Fibroblast of peridontal ligament (primary cell): Measurements from ENCODE around the gene ODF2L.

Experiments used
- DNase-seq: peaks from one replicate; pipeline ENCODE4 v3.0.0-alpha.2; 2010; ENCODE audit errors: extremely low read depth

The ODF2L gene, protein sequence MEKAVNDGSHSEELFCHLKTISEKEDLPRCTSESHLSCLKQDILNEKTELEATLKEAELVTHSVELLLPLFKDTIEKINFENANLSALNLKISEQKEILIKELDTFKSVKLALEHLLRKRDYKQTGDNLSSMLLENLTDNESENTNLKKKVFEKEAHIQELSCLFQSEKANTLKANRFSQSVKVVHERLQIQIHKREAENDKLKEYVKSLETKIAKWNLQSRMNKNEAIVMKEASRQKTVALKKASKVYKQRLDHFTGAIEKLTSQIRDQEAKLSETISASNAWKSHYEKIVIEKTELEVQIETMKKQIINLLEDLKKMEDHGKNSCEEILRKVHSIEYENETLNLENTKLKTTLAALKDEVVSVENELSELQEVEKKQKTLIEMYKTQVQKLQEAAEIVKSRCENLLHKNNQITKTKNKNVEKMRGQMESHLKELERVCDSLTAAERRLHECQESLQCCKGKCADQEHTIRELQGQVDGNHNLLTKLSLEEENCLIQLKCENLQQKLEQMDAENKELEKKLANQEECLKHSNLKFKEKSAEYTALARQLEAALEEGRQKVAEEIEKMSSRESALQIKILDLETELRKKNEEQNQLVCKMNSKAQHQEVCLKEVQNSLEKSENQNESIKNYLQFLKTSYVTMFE

DNA sequence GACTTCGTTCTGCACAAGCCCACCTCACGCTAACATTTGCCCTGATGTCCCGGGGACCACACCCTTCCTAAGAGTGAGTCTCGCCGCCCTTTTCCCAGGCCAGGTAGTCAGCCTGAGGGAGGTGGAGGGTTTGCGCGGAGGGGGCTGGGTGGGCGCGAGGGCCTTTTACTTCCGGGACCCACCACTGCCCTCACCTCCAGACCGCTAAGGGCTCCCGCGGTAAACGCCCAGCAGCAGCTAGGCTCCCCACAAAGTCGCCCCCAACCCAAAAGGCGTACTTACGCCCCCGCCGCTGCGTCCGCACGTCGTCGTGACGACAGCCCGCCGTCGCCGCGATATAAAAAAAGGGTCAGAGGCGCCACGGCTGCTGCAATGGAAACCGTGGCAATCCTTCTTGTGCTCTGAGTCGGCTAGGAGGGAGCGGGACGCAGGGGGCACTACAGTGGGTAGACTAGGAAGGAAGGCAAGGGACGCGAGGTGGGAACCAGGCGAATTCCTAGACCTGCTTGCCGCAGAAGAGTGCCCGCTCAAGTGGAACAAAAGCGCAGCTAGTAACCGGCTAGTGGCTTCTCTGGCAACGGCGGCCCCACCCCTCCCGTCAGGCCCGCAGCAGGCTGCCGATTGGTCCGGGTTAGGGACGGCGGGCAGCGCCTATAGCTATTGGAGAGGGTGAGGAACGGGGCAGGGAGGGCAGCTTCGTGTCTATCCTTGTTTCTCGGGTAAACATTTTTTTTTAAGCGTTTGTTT lies at the start of gene ODF2L:
Gene ODF2L (minus strand): TSS at position 573 of the 747 bp plus-strand sequence. CDS start 9,296 bp downstream, outside the sequence.
- DNase-seq, result peak; percentile 73

DNA sequence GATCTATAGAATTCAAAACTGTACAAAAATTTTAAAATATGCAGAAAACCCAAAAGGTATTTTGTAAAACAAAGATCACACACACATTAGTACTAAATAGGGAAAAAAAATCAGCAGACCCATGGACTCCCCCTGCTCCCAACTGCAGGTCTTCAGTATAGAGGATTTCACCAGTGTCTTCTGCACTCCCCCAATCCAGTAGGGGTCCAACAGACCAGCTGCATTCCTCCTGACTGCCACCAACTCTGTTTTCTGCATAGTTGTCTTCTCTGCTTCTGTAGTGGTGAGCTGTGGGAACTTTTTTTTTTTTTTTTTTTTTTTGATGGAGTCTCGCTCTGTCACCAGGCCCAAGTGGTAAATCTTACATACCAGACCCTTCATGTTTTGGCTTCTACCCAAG lies 49.8 kb upstream of the ODF2L start:
- DNase-seq, result no peak

DNA sequence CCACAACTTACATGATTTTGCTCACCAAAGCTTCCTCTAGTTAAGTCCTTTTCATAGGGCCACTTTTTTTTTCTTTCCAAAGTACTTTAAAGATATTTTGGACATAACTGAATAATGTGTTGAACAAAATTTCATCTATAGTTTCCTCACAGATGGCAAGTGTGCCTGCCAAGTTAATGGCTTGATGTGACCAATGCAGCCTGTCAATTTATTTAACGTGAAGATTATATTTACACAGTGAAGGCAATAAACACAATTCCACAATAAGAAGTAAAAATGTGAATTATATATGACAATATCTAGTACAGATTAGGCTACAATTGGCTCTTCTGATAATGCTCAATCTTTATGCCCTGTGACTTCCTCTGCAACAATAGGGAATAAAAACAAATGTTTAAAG lies 45.9 kb upstream of the ODF2L start:
- no peak for DNase-seq

DNA sequence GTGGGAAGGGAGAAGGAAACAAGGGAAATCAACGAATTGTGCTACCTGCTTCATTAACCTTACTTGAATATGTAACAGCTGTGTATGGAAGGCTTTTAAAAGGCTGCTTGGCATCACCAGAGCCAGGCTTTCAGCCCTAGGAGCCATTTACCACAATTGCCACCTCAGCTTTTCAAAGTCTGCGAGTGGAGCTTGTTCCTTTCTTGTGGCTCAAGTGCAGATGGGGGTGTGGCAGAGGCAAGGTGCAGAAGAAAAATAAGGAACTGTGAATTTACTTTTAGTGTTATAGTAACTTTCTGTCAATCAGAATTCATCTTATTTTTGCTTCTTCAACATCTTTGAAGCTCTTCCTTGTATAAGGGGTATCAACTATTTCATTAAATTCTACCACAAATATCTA lies 45.5 kb upstream of the ODF2L start:
- DNase-seq, result no peak

DNA sequence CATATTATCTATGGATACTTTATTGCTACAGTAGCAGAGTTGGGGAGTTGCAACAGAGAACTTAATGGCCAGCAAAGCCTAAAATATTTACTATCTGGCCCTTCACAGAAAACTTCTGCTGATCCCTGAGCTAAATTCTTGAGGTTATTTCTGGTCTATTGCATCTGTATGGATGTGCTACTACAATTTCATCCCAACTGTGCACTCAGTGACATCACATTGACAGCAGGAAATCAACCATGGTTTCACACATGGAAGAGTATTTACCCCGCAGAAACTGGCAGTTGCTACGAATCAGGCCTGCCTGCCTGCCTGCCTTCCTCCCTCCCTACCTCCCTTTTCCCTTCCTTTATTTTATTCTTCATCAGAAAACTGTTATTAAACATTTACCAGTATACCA lies 39.9 kb upstream of the ODF2L start:
- DNase-seq, result peak; percentile 62

GRCh38 chr1:86435327-86435726 lies 39.2 kb upstream of the ODF2L start:
- DNase-seq, result no peak

GRCh38 chr1:86434059-86434458 lies 37.9 kb upstream of the ODF2L start:
- DNase-seq, result no peak

- no peak for DNase-seq
Measured at GRCh38 chr1:86430376-86430775, 34.3 kb upstream of the ODF2L start.

- DNase-seq, result peak; percentile 98
Measured at GRCh38 chr1:86429835-86430234, 33.7 kb upstream of the ODF2L start.

DNA sequence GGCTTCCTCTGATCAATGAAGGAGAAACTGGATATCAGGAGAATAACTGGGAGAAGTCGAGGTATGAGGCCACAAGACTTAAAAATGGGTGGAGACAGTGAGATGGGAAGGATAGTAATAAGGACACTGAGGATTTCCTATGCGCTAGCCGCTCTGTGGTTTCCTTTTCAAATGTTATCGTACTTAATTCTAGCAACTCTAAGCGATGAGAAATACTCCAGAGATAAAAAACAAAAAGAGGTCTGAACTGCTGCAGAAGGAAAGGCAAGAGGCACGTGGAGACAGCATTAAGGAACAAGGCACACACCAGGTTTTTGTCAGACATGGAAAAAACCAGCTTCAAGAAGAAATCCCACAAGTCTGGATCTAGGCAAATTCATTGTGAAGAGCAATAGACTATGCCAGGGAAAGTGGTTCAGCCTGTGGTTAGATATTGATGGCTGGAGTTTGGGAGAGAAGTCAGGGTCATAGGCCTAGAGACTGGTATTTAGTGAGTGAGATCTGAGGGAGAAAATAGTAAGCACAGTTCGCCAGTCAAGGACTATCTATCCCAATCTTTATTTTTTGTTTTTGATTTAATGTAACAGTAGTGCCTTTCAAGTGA lies 33.1 kb upstream of the ODF2L start:
- peak; percentile 69 for DNase-seq

DNA sequence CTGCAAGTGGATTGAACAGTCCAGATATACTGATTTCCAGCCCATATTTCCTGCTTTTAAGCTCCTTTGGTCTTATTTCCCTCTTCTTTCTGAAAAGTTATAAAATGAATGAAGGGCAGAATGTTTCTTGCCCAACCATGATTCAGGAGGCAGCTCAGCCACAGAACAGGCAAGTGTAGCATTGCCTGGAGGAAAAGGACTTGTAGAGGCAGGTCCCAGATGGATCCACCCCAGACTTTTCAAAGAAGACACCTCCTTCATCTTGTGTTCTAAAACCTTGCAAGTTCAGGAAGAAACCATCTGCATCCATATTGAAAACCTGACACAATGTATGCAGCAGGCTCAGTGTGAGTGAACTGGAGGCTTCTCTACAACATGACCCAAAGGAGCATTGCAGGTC lies 27.8 kb upstream of the ODF2L start, which contains the start of gene CLCA2:
Gene CLCA2 (plus strand): TSS at position 299 of the 400 bp plus-strand sequence. CDS start 77 bp downstream, at position 376.
- no peak for DNase-seq

GRCh38 chr1:86423473-86423872 lies 27.4 kb upstream of the ODF2L start:
- DNase-seq, result peak; percentile 41

GRCh38 chr1:86421601-86422280 lies 25.6 kb upstream of the ODF2L start:
- peak; percentile 32 for DNase-seq

DNA sequence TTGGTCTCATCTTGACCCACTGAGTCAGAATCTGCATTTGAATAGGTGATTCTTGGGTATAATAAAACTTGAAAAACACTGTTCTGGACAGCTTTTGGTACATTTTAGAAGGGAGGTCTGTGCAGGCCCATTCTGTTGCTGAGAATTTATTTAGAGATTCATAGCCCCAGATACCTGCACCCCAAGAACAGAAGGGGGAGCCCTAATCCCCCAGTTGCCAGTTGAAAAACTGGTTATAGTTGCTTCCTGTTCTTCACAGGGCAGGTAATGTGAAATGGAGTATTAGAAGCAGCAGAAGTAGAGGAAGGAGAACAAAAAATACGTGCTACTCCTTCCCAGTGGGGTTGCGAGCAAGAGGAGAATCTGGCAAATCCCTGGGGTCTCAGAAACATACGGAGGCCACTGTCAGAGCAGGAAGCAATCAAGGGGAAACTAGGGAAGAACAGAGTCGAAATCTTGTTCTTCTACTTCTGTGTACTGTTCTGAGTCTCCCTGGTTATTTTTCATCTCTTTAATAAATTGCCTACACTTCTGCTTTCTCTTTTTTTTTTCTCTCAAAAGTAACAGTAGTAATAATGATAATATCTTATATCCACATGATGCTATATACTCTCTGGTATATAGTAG lies 23.3 kb upstream of the ODF2L start:
- DNase-seq, result peak; percentile 65

GRCh38 chr1:86416343-86416742 lies 20.2 kb upstream of the ODF2L start:
- DNase-seq, result no peak

DNA sequence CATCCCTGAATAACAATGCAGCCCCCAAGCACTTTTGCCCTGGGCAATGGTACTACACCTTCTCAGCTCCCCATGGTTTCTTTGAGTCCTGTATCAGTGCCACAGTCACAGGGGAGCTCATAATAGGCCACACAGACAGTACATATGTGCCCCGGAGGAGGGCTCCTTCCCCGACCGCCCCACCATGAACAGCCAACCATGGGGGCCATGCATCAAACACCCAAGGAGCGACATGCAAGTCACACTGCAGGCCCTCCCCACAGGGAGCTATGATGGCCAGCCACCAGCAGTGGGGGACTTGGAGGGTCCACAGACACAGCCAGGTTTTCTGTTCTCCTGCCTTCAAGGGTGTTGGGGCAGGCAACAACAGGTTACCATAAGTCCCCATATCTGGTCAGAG lies 14.8 kb upstream of the ODF2L start:
- DNase-seq, result no peak

DNA sequence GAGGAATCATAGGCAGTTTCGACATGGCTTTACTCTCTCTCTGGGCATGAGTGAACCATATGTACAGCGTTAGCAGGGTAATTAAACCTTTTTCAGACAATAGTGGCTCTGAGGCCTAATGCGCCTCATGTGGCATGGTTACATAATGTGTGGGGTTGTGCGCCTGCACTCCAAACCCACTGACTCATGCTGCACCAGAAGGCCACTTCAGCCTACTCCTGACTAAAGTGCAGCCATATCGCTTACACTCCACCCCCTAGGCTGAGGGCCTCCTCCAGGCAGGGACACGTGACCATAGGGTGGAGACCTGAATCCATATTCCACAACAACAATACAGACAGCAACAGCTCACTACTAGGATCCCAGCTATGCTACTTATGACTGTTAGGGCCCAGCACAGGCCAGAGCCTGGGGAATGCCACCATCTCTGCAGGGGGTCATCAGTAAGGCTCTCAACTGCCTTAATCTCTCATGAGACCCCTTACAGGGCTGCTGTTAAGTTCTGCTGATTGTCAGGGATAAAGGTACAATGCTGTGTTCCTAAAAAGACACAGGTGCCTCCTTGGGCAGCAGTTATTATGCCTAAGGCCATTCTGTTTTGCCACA lies 13.4 kb upstream of the ODF2L start:
- no peak for DNase-seq

DNA sequence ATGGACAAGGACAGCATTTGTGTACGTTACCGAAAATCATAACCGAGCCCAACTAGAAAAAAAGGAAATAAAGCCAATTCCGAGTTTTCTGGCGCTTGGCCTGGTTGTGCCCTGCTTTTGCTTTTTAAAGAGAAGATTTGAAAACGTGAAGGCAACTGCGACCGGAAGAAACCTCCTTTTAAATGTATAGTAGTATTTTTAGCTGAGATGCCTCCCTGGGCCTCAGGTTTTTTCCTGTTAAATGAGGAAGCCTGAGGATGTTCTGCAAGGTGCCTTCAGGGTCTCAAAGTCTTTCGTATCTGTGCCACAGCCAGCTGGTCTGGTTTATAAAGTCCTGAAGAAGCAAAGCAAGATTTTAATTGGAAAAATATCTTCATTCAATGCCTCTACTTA lies 371 bp upstream of the ODF2L start:
- no peak for DNase-seq

- peak; percentile 56 for DNase-seq
Measured at GRCh38 chr1:86394416-86394815, 1.7 kb downstream of the ODF2L start.

DNA sequence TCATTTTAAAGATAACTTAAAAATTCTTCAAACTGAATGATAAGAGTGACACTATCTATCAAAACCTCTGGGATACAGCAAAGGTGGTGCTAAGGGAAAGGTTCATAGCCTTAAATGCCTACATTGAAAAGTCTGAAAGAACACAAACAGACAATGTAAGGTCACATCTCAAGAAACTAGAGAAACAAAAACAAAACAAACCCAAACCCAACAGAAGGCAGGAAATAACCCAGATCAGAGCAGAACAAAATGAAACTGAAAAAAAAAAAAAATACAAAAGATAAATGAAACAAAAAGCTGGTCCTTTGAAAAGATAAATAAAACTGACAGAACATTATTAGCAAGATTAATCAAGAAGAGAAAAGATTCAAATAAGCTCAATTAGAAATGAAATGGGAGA lies 6.8 kb downstream of the ODF2L start:
- no peak for DNase-seq

GRCh38 chr1:86388777-86389176 lies 7.3 kb downstream of the ODF2L start:
- DNase-seq, result no peak
